Measurements from ENCODE around the gene MFSD12.
A peak's percentile ranks its signal among the peaks of the same experiment; 100 is the strongest.
"Not testable (repeated sequence)": the region's sequence is repeated elsewhere in the genome, so short reads cannot be mapped to it uniquely, and the experiment has no call there.

The MFSD12 gene

DNA sequence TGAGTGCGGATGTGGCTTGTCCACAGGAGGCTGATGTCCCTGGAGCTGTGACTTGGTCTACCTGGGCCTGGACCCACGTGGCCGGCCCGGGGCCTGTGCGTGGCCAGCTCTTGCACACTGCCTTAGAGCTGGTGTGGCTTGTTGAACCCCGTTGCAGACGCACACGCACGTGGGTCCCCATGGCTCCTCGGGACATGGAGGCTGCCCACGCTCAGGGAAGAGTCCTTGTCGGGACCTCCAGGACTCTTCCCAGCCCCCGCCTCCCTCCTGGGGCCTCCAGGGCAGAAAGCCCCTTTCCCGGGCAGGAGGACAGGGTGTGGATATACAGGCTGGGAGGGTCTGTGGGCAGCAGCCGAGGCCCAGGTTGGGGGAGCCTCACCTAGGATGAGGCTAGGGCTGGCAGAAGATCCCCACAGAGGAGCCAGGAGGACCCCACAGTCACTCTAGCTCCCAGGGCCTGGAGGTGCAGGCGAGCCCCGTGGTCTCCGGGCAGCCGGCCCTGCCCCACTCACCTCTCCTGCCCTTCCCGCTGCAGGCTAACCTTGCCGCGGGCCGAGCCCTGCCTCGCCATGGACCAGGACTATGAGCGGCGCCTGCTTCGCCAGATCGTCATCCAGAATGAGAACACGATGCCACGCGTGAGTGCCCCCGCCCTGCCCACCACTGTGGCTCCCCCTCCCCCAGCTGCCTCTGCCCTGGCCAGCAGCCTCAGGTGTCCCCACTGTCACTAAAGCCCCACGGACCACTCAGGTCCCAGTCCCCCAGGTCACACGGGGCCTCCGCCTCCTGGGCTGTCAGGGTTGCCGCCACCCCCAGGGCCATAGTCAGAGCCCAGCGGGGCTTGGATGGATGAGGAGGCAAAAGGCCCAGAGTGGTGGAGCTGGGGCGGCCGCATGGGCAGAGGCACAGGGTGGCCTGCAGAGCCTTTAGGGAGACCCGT, 34.7 kb downstream of the MFSD12 start:
- DNase-seq (ENCODE audit: low read depth) = no peak

GRCh38 chr19:3521104-3521445, 36.3 kb downstream of the MFSD12 start:
- no peak for DNase-seq (ENCODE audit: low read depth)

- DNase-seq (ENCODE audit: low read depth) = no peak
Measured at GRCh38 chr19:3520166-3521103, 37.0 kb downstream of the MFSD12 start.

GRCh38 chr19:3519126-3519525, 38.3 kb downstream of the MFSD12 start:
- no peak for DNase-seq (ENCODE audit: low read depth)

DNA sequence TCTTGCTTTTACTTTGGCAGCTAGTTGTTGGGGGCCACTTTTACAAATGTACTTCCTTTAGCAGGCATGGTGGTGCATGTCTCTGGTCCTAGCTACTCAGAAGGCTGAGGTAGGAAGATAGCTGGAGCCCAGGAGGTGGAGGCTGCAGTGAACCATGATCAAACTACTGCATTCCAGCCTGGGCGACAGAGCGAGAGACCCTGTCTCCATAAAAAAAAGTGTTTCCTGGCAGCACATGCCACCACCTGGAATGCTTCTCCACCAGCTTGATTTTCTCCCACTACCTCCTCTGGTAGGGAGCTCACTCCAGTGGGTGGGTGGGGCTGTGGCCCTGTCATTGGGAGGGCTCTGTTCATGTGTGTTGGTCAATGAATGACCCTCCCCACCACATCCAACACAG, 38.7 kb downstream of the MFSD12 start:
- DNase-seq (ENCODE audit: low read depth) = no peak

GRCh38 chr19:3518255-3518654, 39.1 kb downstream of the MFSD12 start:
- DNase-seq (ENCODE audit: low read depth) = no peak

DNA sequence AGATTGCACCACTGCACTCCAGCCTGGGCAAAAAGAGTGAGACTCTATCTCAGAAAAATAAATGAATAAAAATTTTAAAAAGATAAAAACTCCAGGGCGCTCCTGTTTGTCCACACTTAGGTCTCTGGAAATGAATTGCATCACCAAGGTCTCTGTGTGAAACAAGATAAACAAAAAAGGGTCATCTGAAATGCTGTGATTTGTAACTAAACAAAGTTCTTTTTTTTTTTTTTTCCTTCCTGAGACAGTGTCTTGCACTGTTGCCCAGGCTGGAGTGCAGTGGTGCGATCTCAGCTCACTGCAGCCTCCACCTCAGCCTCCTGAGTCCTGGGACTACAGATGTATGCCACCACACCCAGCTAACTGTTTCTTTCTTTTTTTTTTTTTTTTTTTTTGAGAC, 39.7 kb downstream of the MFSD12 start:
- DNase-seq (ENCODE audit: low read depth) = peak; percentile 53

GRCh38 chr19:3516675-3517207, 40.6 kb downstream of the MFSD12 start:
- DNase-seq (ENCODE audit: low read depth) = no peak

GRCh38 chr19:3515891-3516422, 41.4 kb downstream of the MFSD12 start:
- no peak for DNase-seq (ENCODE audit: low read depth)

DNA sequence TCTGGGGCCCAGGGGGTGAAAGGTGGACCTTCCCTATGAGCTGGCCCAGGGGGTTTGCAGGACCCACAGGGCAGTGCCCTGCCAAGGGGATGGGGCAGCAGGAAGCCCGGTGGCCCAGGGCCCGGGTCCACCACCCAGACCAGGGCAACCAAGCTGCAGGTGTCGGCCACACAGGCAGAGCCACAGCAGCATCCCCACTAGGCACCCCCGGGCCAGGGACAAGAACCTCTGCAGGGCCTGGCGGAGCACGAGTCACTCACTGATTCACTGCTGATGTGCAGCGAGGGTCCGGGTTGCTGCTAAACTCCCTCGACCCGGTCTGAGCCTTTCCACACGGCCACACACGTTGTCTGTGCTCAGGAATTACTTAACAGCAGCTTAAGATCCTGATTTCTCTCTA, 42.5 kb downstream of the MFSD12 start:
- peak; percentile 35 for DNase-seq (ENCODE audit: low read depth)

GRCh38 chr19:3513229-3514140, 43.9 kb downstream of the MFSD12 start:
- no peak for DNase-seq (ENCODE audit: low read depth)

- DNase-seq (ENCODE audit: low read depth) = no peak
Measured at GRCh38 chr19:3512562-3513228, 44.7 kb downstream of the MFSD12 start.

GRCh38 chr19:3511506-3512251, 45.7 kb downstream of the MFSD12 start:
- no peak for DNase-seq (ENCODE audit: low read depth)

- DNase-seq (ENCODE audit: low read depth) = no peak
Measured at GRCh38 chr19:3510727-3511126, 46.7 kb downstream of the MFSD12 start.

- DNase-seq (ENCODE audit: low read depth) = peak; percentile 61
Measured at GRCh38 chr19:3509566-3509989, 47.8 kb downstream of the MFSD12 start.

- no peak for DNase-seq (ENCODE audit: low read depth)
Measured at GRCh38 chr19:3508771-3509535, 48.4 kb downstream of the MFSD12 start.

- DNase-seq (ENCODE audit: low read depth) = not testable (repeated sequence)
Measured at GRCh38 chr19:3508121-3508661, 49.2 kb downstream of the MFSD12 start.

GRCh38 chr19:3507371-3508120, 49.8 kb downstream of the MFSD12 start:
- no peak for DNase-seq (ENCODE audit: low read depth)

Measured in amniotic epithelial cell (primary cell).